HUDEP-2 (cell line): ENCODE data around the gene PAX3.

Source experiments
- DNase-seq, 76 experiments: peaks; one replicate each; lab custom pipeline; 2025; ENCODE audit not compliant: unreplicated experiment in 76 of 76; lab: John Stamatoyannopoulos, UW

Gene PAX3

GRCh38 chr2:222238072-222238471, 60.7 kb downstream of the PAX3 start:
- no peak for DNase-seq

- no peak for DNase-seq
Observed at GRCh38 chr2:222232839-222233238, 66.0 kb downstream of the PAX3 start.

DNA sequence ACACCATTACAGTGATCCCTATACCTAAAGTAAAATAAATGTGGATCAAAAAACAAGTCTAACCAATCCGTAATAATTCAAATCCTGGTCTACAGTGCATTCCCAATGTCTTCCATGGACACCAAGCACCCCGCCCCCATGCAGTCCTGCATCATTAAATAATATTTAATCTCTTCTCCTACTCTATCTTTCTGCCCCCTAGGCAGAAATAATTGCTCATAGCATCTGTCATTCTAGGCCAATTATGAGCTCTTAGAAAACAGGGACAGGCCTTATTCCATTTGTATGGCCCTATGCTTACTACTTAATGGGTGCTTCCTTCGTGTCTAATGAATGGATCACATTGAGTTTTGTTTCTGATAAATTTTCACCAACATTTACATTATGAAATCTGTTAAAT, 66.4 kb downstream of the PAX3 start:
- DNase-seq, result no peak

DNA sequence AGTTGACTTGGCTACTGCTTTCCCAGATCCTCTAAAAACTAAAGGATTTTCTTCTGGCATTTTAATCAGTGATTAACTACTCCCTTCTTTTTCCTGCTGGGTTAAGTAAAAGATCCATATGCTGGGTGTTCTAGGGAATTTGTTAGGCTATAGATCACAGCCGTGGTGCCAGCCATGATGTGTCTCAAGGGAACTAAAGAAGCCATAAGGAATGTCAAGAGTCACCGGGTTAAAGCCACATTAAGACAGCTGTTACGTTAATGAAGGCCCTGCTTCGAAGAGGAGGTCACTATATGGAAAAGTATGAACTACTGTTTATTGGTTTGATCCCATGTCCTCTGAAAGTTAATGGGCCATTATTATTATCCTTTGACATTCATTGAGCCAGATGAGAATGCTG, 70.7 kb downstream of the PAX3 start:
- no peak for DNase-seq

DNA sequence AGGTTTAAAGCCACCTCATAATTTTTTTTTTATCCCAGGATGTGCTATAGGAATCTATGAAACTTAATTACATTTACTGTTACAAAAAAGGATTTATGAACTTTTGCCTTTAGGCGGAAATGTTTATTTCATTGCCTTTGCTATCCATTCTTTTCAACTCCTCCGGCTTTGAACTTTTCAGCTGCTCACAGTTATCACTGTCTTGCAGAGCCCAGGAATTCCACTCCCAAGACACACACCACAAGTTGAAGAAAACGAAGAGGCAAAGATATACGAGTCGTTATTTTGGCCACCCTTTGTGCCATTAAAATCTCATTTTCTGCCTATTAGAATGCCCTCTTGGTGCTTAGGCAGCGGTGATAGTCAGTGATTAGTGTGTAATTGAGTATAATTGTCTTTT, 80.0 kb downstream of the PAX3 start:
- no peak for DNase-seq

DNA sequence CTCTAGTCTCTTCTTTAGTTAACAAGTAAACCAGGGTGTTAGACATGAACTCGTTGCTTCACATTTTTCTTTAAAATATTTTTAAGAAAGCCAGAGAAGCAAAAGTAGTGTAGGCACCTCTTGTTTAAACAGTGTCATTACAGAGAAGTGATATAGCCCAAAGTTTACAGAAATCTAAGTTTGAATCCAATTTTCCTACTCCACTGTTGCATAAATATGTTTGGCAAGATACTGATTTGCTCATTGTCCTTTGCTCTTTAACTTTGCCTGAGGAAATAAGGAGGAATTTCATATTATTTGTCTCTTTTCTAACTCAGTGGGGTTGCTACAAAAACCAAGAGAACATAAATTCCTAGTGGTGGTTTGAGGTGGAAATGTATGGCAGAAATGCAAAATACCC, 81.1 kb downstream of the PAX3 start:
- no peak for DNase-seq

DNA sequence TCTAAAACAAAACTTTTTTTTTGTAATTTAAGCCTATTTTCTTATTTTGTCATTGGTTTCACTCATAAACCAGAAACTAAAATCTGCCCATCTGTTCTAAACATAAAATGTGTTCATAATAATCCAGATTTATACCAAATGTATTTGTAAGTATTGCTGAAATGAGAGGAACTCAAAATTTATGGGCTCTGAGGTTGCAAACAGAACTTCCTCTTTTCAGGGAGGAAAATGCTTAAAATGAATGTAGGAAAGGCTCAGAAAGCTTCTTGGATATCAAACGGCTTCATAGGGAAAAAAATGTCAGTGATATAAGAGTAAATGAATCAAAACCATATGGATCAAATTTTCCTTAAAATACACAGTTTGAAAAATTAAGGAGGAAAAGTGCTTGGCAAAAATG, 83.9 kb downstream of the PAX3 start:
- DNase-seq, result no peak

- no peak for DNase-seq
Observed at GRCh38 chr2:222213049-222213448, 85.7 kb downstream of the PAX3 start.

- no peak for DNase-seq
Observed at GRCh38 chr2:222212571-222212970, 86.2 kb downstream of the PAX3 start.

GRCh38 chr2:222208010-222208690, 90.6 kb downstream of the PAX3 start:
- DNase-seq, result no peak

DNA sequence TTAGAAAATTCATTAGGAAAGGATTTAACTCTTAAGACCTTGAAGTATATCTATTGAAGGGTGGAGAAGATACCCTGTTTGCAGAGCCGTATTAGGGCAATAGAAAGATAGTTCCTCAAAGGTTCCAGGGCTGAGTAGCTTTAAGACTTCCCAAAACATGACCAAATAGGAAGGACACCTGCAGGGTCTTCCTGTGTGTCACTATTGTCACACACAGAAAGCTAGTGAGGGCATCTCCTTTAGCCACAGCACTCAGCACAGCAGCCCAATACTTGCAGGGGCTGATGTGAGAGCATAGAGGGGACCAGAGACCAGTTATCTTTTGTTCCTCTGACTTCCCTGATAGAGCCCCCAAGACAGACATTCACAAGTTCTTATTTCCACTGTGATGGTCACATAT, 93.7 kb downstream of the PAX3 start:
- DNase-seq, result no peak

DNA sequence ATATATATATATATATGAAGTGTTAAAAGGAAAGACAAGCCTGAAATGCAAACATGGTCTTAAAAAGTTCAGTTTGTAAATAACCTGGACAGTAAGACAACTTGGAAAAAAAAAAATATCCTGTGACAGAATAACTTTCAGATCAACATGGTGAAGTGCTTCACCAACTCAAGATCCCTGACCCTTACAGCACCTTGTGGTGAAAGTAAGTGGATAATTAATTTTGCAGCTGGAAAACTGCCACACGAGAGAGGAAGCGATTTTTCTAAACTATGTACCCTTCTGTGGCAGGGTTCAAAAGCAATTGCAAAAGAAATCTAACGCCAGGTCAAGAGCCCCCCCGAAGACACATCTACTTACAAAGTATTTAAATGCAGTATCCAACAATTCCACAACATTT, 95.8 kb downstream of the PAX3 start:
- DNase-seq, result no peak

DNA sequence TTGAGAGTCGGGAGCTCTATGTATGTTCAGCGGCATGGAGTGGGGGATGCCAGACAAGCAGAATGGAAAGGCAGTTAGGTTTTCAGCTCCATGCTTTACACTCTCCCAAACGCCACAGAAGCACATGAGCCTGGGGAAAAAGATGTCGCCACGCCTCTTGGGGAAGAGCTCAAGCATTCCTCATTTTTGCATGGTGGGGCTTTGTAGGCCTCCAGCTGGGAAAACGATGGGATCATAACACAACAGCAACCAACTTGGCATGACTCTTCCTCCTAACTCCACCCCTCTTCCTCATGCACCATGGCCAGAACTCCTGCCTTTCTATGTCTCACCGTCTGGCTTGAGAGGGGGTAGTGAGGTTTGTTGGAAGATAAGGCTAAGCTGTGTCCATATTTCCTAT, 102.6 kb downstream of the PAX3 start:
- DNase-seq, result no peak

DNA sequence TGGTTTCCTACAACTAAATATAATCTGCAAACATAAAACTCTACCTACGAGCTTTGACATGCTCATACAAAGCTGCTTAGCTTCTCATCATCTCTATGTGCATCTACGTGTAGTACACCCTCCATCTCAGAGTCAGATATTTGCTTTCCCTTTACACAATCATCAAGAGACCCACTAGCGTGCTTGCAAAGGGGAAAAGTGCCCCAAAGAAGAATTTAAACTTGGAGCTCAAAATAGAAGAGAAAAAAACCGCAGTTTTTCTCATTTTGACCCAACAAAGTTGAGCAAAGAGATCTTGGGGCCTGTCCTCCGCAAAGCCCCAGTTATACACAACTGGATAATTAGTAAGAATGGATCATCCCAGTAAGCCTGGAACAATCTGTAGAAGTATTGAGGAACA, 104.1 kb downstream of the PAX3 start:
- DNase-seq, result no peak

GRCh38 chr2:222193328-222193983, 105.3 kb downstream of the PAX3 start:
- no peak for DNase-seq

DNA sequence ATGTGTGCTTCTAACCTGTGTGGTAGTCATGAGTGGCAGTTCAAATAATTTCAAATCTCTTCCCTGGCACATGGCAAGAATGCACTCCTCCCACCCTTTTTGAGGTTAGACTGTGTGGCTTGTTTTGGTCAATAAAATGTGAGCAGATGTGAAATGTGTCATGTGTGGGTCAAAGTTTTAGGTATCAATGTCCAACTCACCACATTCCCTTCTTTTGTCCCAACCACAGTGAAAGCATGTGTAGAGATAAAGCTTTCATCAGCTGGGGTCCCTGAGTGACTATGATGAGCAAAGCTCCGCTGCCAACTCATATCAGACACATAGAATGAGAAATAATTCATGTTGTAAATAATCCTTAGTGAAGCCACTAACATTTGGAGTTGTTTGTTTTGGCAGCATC, 118.2 kb downstream of the PAX3 start:
- DNase-seq, result no peak

GRCh38 chr2:222179592-222179991, 119.2 kb downstream of the PAX3 start:
- DNase-seq, result no peak

DNA sequence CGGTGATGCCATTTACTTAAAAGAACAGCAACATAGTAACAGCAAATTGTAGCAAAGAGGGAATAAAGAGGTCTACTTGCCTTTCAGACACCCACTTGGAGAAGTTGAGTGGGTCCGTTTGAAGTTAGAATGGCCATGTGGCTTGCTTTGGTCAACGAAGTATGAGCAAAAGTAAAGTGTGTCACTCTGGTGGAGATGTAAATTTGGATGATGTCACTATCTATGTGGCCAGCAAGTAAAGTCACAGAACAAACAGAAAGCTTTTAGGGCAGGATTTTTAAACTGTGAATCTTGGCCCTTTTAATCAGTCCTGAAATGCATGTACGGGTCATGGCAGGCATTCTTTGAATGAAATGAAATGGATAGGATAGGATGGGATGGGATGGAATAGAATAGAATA, 120.3 kb downstream of the PAX3 start:
- no peak for DNase-seq

GRCh38 chr2:222176890-222177289, 121.9 kb downstream of the PAX3 start:
- DNase-seq, result no peak

- no peak for DNase-seq
Observed at GRCh38 chr2:222174450-222174849, 124.3 kb downstream of the PAX3 start.

GRCh38 chr2:222169346-222169745, 129.5 kb downstream of the PAX3 start:
- no peak for DNase-seq

- DNase-seq, result no peak
Observed at GRCh38 chr2:222167762-222168161, 131.0 kb downstream of the PAX3 start.

DNA sequence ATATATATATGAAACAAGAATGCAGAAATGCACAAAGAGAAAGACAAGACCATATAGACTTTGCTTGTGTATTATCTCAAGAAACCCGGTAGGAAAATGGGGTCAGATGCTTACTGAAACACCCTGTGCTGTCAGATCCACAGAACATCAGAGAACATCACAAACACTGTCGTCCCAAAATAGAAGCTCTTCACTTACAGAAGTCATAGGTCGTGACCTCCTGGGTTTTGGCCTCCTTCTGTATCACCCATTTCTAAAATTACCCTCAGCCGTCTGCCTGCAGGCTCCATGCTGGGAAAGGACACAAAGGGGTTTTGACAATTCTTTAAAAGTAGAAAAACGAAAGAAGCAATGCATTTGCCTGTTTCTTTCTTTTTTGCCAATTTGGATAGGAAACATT, 137.9 kb downstream of the PAX3 start:
- DNase-seq, result no peak
